Gastrocnemius medialis (tissue), 4 donors: ENCODE data around the gene NR3C2.

ENCODE experiments used
- CTCF ChIP-seq, 5 experiments: fragments of 450-650 bp in 3 of 5; fragments of 200-600 bp in 2 of 5; sonication (generic) in 2 of 5; IDR thresholded peaks in 4 of 5; conservative IDR thresholded peaks in 1 of 5; 1 replicate in 4 of 5; 2 replicates in 1 of 5; pipeline ENCODE4 v1.5.1; 2016 to 2019; ENCODE audit warnings: antibody characterized with exemption in 5 of 5, mild to moderate bottlenecking in 3 of 5, moderate library complexity in 3 of 5
- POLR2A ChIP-seq, 2 donors: fragments of 450-650 bp; IDR thresholded peaks; one replicate each; pipeline ENCODE4 v1.6.1; 2017; ENCODE audit warnings: antibody characterized with exemption in 2 of 2, mild to moderate bottlenecking in 2 of 2, moderate library complexity in 2 of 2

- TF ChIP-seq CTCF (IDR thresholded peaks at IDR 0.05 in 4 of 5, conservative IDR thresholded peaks at IDR 0.05 in 1 of 5) (no peak), POLR2A (IDR thresholded peaks at IDR 0.05) (no peak)
These were observed 11.4 kb downstream of the NR3C2 start for GRCh38 chr4:148430854-148431253.
